ES-I3 (cell line): ENCODE data around the gene RAD23B.
"Not testable (repeated sequence)": the region's sequence is repeated elsewhere in the genome, so short reads cannot be mapped to it uniquely, and the experiment has no call there.

Experiments
- H3K36me3 ChIP-seq: 2 replicates; pipeline ENCODE4 v1.6.1; 2013; ENCODE audit warnings: mild to moderate bottlenecking, low read length, control low read depth, moderate library complexity; ENCODE audit not compliant: insufficient read depth
- H3K4me1 ChIP-seq: 2 replicates; pipeline ENCODE4 v1.6.1; 2013; ENCODE audit warnings: mild to moderate bottlenecking, control low read depth, low read length; ENCODE audit not compliant: insufficient read depth
- H3K9ac ChIP-seq: 2 replicates; pipeline ENCODE4 v1.6.1; 2013; ENCODE audit warnings: low read depth, mild to moderate bottlenecking, low read length, moderate library complexity
- H3K9me3 ChIP-seq: 2 replicates; pipeline ENCODE4 v1.6.1; 2013; ENCODE audit warnings: mild to moderate bottlenecking, low read length, moderate library complexity; ENCODE audit not compliant: control insufficient read depth, insufficient read depth

RAD23B gene

DNA sequence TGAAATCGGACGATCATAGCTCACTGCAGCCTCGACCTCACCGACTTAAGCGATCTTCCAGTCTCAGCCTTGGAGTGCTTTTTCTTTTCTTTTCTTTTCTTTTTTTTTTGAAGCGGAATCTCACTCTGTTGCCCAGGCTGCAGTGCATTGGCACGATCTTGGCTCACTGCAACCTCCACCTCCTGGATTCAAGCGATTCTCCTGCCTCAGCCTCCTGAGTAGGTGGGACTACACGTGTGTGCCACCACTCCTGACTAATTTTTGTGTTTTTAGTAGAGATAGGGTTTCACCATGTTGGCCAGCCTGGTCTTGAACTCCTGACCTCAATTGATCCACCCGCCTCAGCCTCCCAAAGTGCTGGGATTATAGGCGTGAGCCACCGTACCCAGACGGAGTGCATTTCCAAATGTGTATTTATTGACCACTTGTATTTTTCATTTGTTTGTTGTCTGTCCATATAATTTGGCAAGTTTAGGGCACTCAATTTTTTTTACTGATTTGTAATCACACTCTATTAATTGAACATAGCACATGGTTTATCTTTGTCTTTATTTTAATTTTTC, 23.2 kb upstream of the RAD23B start:
- not testable (repeated sequence) for H3K9me3 ChIP-seq, H3K4me1 ChIP-seq, H3K9ac ChIP-seq, H3K36me3 ChIP-seq

DNA sequence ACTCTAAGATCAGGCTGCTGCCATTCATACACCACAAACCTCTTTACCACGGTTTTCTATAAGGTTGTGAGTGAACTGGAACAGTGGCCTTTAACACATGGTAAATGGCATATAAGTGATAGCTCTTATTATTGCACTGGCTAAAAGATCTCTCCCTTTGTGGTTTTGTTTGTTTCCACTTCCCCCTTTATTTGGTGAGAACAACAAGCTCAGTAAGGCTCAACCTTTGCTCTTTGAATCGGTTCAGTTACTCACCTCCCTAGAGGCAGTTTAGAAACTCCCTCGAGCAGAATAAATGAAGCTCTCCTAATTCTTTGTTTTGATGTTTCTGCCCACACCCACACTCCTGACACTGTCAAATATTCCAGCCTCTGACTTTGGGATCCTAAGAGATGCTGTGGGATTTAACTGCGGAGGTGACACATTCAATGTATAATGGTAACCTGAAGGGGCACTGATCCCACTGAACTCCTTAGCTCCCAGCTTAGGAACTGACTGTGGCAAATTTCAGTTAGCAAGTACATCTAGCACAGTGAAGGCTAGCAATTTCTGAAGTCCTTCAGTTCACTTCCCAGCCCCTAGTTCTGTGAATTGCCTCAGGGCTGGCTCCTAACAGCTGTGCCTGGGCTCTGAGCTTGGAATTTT, 22.5 kb upstream of the RAD23B start:
- no peak overlapping the region; the same call in 1 of the 2 replicates for H3K9ac ChIP-seq
- H3K4me1 ChIP-seq, result peaks cover 7% of the 10 kb centered on the region
- H3K9me3 ChIP-seq, result no peaks in the 10 kb centered on the region
- no peaks in the 10 kb centered on the region for H3K36me3 ChIP-seq

GRCh38 chr9:107261106-107261505, 22.0 kb upstream of the RAD23B start:
- Histone ChIP-seq H3K36me3 (no peaks in the 10 kb centered on the region), H3K4me1 (peaks cover 7% of the 10 kb centered on the region), H3K9ac (no peak overlapping the region), H3K9me3 (no peaks in the 10 kb centered on the region)

- Histone ChIP-seq H3K9ac (no peak overlapping the region), H3K9me3 (no peaks in the 10 kb centered on the region), H3K36me3 (no peaks in the 10 kb centered on the region), H3K4me1 (peaks cover 7% of the 10 kb centered on the region)
Observed at GRCh38 chr9:107263289-107263688, 19.8 kb upstream of the RAD23B start.

DNA sequence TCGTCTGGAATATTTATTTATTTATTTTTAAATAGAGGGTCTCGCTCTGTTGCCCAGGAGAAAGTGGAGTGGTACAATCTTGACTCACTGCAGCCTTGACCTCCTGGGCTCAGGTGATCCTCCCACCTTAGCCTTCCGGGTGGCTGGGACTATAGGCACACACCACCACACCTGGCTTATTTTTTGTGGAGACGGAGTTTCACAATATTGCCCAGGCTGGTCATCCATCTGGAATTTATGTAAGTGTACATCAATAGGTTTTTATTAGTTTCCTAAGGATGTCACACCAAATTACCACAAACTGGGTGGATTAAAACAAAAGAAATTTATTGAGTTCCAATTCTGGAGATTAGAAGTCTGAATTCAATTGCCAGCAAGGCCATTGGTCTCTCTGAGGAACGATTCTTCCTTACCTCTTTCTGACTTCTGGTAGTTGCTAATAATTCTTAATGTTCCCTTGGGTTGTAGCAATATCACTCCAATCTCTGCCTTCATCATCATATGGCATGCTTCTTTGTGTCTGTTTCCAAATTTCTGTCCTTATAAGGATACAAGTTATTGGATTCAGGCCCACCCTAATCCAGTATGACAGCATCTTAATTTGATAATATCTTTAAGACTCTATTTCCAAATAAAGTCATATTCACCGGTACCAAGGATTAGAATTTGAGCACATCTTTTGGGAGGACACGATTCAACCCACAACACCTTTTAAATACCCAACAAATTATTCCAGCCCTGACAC, 16.3 kb upstream of the RAD23B start:
- Histone ChIP-seq H3K36me3 (no peaks in the 10 kb centered on the region), H3K9me3 (no peaks in the 10 kb centered on the region), H3K4me1 (no peaks in the 10 kb centered on the region), H3K9ac (no peak overlapping the region)

- Histone ChIP-seq H3K36me3 (no peaks in the 10 kb centered on the region), H3K4me1 (no peaks in the 10 kb centered on the region), H3K9me3 (no peaks in the 10 kb centered on the region), H3K9ac (no peak overlapping the region)
Observed at GRCh38 chr9:107268560-107268959, 14.5 kb upstream of the RAD23B start.

DNA sequence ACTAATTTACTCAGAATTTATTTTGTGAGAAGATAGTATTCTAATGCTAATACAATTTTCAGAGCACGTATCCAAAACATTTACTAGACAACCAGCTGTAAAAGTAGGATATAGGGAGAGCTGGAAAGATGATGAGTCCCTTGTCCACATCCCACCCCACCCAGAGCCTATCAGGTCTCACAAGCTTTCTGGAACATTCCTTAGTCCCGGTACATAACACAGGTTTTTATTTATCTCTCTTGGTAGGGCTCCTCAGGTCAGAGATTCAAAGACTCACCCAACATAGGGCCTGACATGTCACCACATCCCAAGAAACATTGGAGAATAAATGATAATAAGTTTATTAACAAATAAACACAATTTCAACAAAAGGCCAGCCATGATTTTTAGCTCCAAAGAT, 13.8 kb upstream of the RAD23B start:
- Histone ChIP-seq H3K9ac (no peak overlapping the region), H3K36me3 (no peaks in the 10 kb centered on the region), H3K9me3 (no peaks in the 10 kb centered on the region), H3K4me1 (no peaks in the 10 kb centered on the region)

GRCh38 chr9:107269681-107270080, 13.4 kb upstream of the RAD23B start:
- Histone ChIP-seq H3K36me3 (no peaks in the 10 kb centered on the region), H3K4me1 (no peaks in the 10 kb centered on the region), H3K9ac (no peak overlapping the region), H3K9me3 (no peaks in the 10 kb centered on the region)

GRCh38 chr9:107270082-107270481, 13.0 kb upstream of the RAD23B start:
- H3K9me3 ChIP-seq, result no peaks in the 10 kb centered on the region
- H3K36me3 ChIP-seq, result no peaks in the 10 kb centered on the region
- no peak overlapping the region for H3K9ac ChIP-seq
- no peaks in the 10 kb centered on the region for H3K4me1 ChIP-seq

GRCh38 chr9:107270580-107270979, 12.5 kb upstream of the RAD23B start:
- no peaks in the 10 kb centered on the region for H3K36me3 ChIP-seq
- no peaks in the 10 kb centered on the region for H3K9me3 ChIP-seq
- no peaks in the 10 kb centered on the region for H3K4me1 ChIP-seq
- no peak overlapping the region for H3K9ac ChIP-seq

DNA sequence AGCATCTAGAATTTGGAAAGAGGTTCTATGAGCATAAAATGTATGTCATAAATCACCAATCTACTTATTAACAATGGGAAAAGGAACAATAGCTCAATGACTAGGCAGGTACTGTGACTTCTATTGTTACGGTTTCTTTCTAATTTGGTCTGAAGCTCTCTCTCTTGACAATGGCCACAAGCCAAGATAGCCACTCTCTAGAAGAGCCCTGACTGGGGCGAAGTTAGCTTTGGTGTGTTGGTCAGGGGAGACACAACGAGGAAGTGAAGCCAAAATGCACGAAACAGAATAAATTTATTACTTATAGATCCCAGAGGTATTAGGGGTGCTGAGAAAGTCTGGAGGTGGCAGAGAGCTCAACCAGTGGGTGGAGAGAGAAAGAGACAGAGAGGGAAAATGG, 9.4 kb upstream of the RAD23B start:
- H3K9ac ChIP-seq, result no peak overlapping the region
- H3K4me1 ChIP-seq, result no peaks in the 10 kb centered on the region

DNA sequence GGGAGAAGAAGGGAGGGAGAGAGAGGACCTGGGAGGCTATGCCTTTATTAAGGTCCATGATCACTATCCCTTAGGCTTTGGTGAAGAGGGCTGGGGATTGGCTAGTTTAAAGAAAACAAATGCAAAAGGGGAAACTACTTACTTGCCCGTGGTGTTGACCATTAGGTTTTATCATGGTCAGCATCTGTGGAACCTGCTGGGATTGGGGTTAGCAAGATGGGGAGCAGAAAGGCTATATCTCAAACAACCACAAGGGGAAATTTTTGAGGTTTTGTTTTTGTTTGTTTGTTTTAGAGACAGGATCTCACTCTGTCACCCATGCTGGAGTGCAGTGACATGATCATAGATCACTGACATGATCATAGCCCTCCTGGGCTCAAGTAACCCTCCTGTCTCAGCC, 9.0 kb upstream of the RAD23B start:
- Histone ChIP-seq H3K36me3 (no peaks in the 10 kb centered on the region), H3K9ac (no peak overlapping the region), H3K4me1 (no peaks in the 10 kb centered on the region), H3K9me3 (no peaks in the 10 kb centered on the region)

More for the DNA sequence above, 9.4 kb upstream of the RAD23B start:
- Histone ChIP-seq H3K36me3 (no peaks in the 10 kb centered on the region), H3K9me3 (no peaks in the 10 kb centered on the region)

GRCh38 chr9:107274953-107275422, 8.1 kb upstream of the RAD23B start:
- H3K4me1 ChIP-seq, result no peaks in the 10 kb centered on the region
- no peak overlapping the region for H3K9ac ChIP-seq
- no peaks in the 10 kb centered on the region for H3K36me3 ChIP-seq
- no peaks in the 10 kb centered on the region for H3K9me3 ChIP-seq

DNA sequence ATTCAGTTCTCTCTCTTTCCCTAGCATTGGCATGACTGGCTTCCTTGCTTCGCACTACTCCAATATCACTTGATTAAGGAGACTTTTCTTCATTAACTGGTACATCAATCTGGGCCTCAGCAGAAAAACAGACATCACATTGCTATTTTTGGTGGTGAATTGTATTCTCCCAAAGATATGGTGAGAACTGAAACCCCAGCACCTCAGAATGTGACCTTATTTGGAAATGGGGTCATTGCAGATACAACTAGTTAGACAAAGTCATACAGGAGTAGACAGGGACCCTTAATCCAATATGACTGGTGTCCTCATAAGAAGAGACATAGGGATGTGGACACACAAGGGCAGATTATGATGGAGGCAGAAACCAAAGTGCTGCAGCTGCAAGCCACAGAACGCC, 7.5 kb upstream of the RAD23B start:
- Histone ChIP-seq H3K4me1 (no peaks in the 10 kb centered on the region), H3K9me3 (no peaks in the 10 kb centered on the region), H3K9ac (no peak overlapping the region), H3K36me3 (no peaks in the 10 kb centered on the region)
